Activated CD8-positive, alpha-beta T cell treated with anti-CD3 and anti-CD28 coated beads for 36 hours (primary cell): ENCODE data around the gene ST3GAL4. TPM values are rescaled to one million over a fixed set of nuclear protein-coding genes. Genes with fewer than 3 reads are reported as not detected.

Source experiments
- ATAC-seq: fragments of 200-7000 bp; cut with Tn5 transposase; one replicate; pipeline ENCODE4 v1.10.0; 2021; ENCODE audit warnings: mild to moderate bottlenecking, moderate library complexity
- CTCF ChIA-PET: fragments of 350-600 bp; sonication (Branson Sonifier 250); formaldehyde crosslinking; loops from one replicate; lab custom pipeline; 2021; ENCODE audit warnings: antibody characterized with exemption; lab: Charles Lee
- POLR2A ChIA-PET: fragments of 350-600 bp; sonication (Branson Sonifier 250); formaldehyde crosslinking; loops from one replicate; lab custom pipeline; 2021; ENCODE audit warnings: antibody characterized with exemption; lab: Charles Lee
- DNase-seq: peaks from one replicate; pipeline ENCODE4 v3.0.0-alpha.2; 2020
- H3K27ac Mint-ChIP-seq: one replicate; pipeline ENCODE4 v1.8.0; 2021; ENCODE audit warnings: mild to moderate bottlenecking, mixed read lengths
- H3K27me3 Mint-ChIP-seq: one replicate; pipeline ENCODE4 v1.8.0; 2021; ENCODE audit warnings: mixed read lengths
- H3K36me3 Mint-ChIP-seq: one replicate; pipeline ENCODE4 v1.8.0; 2021; ENCODE audit warnings: low read depth, mixed read lengths
- H3K4me1 Mint-ChIP-seq: one replicate; pipeline ENCODE4 v1.8.0; 2021; ENCODE audit warnings: low read depth, mixed read lengths
- H3K4me3 Mint-ChIP-seq: one replicate; pipeline ENCODE4 v1.8.0; 2021; ENCODE audit warnings: mild to moderate bottlenecking, moderate library complexity, mixed read lengths
- H3K9me3 Mint-ChIP-seq: one replicate; pipeline ENCODE4 v1.8.0; 2021; ENCODE audit warnings: mixed read lengths
- CTCF ChIP-seq: fragments of 200-600 bp; IDR thresholded peaks from one replicate; pipeline ENCODE4 v1.8.0; 2022; ENCODE audit warnings: antibody characterized with exemption, mild to moderate bottlenecking
- intact Hi-C: fragments of 100-400 bp; cut with micrococcal nuclease; formaldehyde crosslinking; loops from one replicate; pipeline ENCODE4 v1.10.0; 2022
- total RNA-seq, 2 experiments: library from RNA; stranded (reverse); gene quantifications; one replicate each; pipeline ENCODE4 v1.2.3, GENCODE V29; 2021

The ST3GAL4 gene
- total RNA-seq, 2 experiments from 2014 or later = 10.7 to 11.7 TPM

GRCh38 chr11:126347751-126348668, 7.5 kb upstream of the ST3GAL4 start:
- peak overlapping the region; percentile 74 for H3K27ac Mint-ChIP-seq
- no peak for ATAC-seq
- peaks cover 31% of the 10 kb centered on the region for H3K4me1 Mint-ChIP-seq
- H3K27me3 Mint-ChIP-seq = no peaks in the 10 kb centered on the region
- no peaks in the 10 kb centered on the region for H3K9me3 Mint-ChIP-seq
- CTCF ChIA-PET = interaction anchor here (0.8 to 1.7 kb wide), 3 partner anchors 29 to 133 kb away, joined by 3 to 5 read pairs (median 4); no protein-coding TSS in a partner anchor
- DNase-seq = no peak
- POLR2A ChIA-PET = interaction anchor here (1.1 to 1.4 kb wide), 2 partner anchors 10 to 29 kb away, joined by 4 read pairs; no protein-coding TSS in a partner anchor
- H3K36me3 Mint-ChIP-seq = peaks cover 18% of the 10 kb centered on the region
- no peak for TF ChIP-seq CTCF
- H3K4me3 Mint-ChIP-seq = no peak overlapping the region
- intact Hi-C loops = no loop called here

GRCh38 chr11:126348806-126349582, 6.5 kb upstream of the ST3GAL4 start:
- DNase-seq (no peak), ATAC-seq (no peak)
- H3K4me1 Mint-ChIP-seq = peaks cover 41% of the 10 kb centered on the region
- intact Hi-C loops = no loop called here
- H3K4me3 Mint-ChIP-seq = no peak overlapping the region
- ChIA-PET CTCF (interaction anchor here (0.8 to 1.7 kb wide), 3 partner anchors 30 to 132 kb away, joined by 3 to 5 read pairs (median 4); no protein-coding TSS in a partner anchor), POLR2A (interaction anchor here (1.1 to 1.4 kb wide), 2 partner anchors 9 to 30 kb away, joined by 4 read pairs; no protein-coding TSS in a partner anchor)
- no peak for TF ChIP-seq CTCF
- no peaks in the 10 kb centered on the region for H3K9me3 Mint-ChIP-seq
- peak overlapping the region; percentile 74 for H3K27ac Mint-ChIP-seq
- no peaks in the 10 kb centered on the region for H3K27me3 Mint-ChIP-seq
- H3K36me3 Mint-ChIP-seq = peaks cover 14% of the 10 kb centered on the region

- DNase-seq (no peak), ATAC-seq (no peak)
- ChIA-PET POLR2A (no interaction called here), CTCF (no interaction called here)
- Mint-ChIP-seq H3K27ac (peak overlapping the region; percentile 7), H3K9me3 (no peaks in the 10 kb centered on the region), H3K36me3 (peaks cover 20% of the 10 kb centered on the region), H3K4me3 (no peak overlapping the region), H3K27me3 (no peaks in the 10 kb centered on the region), H3K4me1 (peaks cover 44% of the 10 kb centered on the region)
- TF ChIP-seq CTCF = no peak
- intact Hi-C loops = loop anchor here (5.0 kb wide), 1 partner anchor 34 kb away; no protein-coding TSS in a partner anchor
Measured at GRCh38 chr11:126350836-126351235, 4.7 kb upstream of the ST3GAL4 start.

GRCh38 chr11:126352163-126352562, 3.3 kb upstream of the ST3GAL4 start:
- ATAC-seq = no peak
- H3K27me3 Mint-ChIP-seq = no peaks in the 10 kb centered on the region
- intact Hi-C loops = loop anchor here (5.0 kb wide), 1 partner anchor 35 kb away; no protein-coding TSS in a partner anchor
- ChIA-PET POLR2A (no interaction called here), CTCF (no interaction called here)
- H3K36me3 Mint-ChIP-seq = peaks cover 15% of the 10 kb centered on the region
- no peak for TF ChIP-seq CTCF
- H3K4me1 Mint-ChIP-seq = peaks cover 45% of the 10 kb centered on the region
- no peak overlapping the region for H3K4me3 Mint-ChIP-seq
- H3K27ac Mint-ChIP-seq = no peak overlapping the region
- H3K9me3 Mint-ChIP-seq = no peaks in the 10 kb centered on the region
- no peak for DNase-seq
